GM18517 (cell line): ENCODE measurements around the gene RASSF7.
"Not testable (repeated sequence)": the region's sequence is repeated elsewhere in the genome, so short reads cannot be mapped to it uniquely, and the experiment has no call there.

ENCODE experiments used
- ATAC-seq: cut with Tn5 transposase; IDR thresholded peaks from one replicate; pipeline ENCODE4 v1.9.1; 2021; ENCODE audit warnings: mild to moderate bottlenecking, moderate library complexity; ENCODE audit not compliant: unreplicated experiment

Gene RASSF7, protein sequence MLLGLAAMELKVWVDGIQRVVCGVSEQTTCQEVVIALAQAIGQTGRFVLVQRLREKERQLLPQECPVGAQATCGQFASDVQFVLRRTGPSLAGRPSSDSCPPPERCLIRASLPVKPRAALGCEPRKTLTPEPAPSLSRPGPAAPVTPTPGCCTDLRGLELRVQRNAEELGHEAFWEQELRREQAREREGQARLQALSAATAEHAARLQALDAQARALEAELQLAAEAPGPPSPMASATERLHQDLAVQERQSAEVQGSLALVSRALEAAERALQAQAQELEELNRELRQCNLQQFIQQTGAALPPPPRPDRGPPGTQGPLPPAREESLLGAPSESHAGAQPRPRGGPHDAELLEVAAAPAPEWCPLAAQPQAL

DNA sequence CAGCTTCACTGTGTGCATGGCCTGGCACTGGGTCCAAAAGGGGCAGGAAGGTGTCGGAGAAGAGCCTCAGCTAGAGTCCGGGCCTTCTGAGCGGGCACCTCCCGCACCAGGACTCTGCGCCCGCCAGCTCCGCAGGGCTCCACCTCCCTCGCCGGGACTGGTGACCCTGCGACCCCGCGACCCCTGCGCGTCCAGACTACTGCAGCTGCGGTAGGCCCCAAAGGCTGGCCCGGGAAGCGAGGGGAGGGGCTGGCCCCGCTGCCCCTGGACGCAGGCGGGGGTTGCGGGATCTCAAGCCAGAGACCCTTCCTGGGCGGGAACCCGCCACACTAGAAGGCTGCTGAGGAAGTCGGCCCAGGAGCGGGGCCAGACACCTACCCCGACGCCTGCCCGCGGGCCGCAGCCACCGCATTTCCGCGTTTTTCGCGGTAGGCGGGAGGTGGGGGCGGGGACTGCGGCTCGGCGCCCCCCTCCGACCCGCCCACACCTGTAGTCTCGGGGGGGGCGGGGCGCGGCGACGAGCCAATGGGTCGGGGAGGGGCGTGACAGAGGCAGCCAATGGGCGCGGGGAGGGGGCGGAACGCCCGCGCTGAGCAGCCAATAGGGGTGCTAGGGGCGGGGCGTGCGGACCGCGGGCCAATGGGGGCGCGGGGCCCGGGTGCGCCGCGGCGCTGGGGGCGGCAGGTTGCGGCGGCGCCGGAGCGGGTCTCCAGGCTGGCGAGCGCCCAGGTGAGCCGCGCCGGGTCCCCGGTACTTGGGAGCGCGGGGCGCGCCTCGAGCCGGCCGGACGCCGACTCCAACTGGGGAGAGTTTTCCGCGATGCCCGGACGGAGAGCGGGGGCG lies at the start of gene RASSF7, which contains the start of gene LMNTD2:
Gene RASSF7, plus strand, starts transcription at position 666 of the 843 bp plus-strand sequence. CDS start 799 bp downstream, outside the sequence.
Gene LMNTD2, minus strand, starts transcription at position 434 of the 843 bp plus-strand sequence. Its CDS starts 22 bp downstream, at position 412.
- peak; percentile 58 for ATAC-seq

DNA sequence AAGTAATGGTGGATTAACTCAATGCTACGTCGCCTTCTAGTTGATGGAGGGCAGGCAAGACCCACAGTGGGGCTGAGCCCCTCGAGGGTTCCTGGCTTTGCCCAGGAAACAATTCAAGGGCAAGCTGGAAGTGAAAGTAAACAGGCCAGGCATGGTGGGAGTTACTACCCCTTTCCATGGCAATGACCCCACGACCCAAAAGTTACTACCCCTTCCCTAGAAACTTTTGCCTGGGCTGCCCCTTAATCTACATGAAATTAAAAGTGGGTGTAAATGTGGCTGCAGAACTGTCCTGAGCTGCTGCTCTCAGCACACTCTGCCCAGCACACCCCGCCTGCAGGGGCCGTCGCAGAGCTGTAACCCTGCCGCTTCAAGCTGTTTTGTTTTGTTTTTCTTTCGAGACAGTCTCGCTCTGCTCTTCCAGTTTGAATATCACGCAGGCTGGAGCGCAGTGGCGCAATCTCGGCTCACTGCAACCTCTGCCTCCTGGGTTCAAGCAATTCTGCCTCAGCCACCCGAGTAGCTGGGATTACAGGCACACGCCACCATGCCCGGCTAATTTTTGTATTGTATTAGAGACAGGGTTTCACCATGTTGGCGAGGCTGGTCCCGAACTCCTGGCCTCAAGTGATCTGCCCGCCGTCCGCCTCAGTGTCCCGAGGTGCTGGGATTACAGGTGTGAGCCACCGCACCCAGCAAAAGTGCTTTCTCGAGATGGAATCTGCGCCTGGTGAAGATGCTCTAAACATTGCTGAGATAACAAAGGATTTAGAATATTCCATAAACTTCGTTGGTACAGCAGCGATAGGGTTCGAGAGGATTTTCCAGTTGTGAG lies 47.8 kb upstream of the RASSF7 start:
- ATAC-seq = no peak

DNA sequence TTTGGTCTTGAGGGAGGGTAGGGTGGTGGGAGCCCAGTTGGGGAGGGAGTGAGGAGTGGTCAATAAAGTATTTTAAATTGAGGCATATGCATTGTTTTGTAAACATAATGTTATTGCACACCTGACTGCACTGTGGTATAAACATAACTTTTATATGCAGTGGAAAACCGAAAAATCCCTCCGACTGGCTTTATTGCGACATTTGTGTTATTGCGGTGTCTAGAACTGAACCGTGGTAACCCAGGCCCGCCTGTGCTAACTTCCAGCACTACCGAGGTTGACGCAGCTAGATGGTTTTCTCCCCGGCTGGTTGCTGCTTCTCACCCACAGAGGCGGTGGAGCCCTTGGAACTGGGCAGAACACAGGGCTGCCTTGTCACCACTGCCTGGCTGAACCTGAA lies 46.2 kb upstream of the RASSF7 start:
- no peak for ATAC-seq

DNA sequence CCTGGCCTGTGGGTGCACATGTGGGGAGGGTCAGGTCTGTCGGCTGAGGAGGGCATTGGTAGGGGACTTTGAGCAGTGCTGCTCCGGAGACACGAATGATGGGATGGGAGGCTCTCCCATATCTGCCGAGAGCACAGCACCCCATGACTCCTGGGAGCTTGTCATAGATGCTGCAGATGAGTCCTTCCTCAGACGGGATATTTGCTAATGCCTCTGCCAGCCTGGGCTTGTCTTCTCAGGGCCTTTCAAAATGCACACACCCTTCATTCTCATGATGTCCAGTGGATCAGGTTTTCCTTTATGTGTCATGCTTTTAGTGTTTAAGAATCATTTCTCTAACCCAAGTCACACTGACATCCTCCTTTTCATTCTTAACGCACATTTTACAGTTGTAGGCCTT lies 45.6 kb upstream of the RASSF7 start:
- ATAC-seq = no peak

DNA sequence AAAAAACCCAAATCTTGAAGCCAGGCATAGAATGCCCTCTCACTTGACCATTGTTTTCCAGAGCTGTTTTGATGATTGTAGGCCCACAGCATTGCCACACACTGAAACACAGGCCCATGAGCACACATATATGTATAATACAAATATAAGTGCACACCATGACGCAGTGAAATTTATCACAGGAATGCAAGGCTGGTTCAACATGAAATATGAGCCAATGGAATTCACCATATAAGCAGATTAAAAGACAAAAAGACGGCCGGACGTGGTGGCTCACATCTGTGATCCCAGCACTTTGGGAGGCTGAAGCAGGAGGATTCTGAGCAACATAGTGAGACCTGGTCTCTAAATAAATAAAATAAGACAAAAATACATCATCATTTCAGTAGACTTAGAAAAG lies 44.4 kb upstream of the RASSF7 start:
- ATAC-seq = no peak

DNA sequence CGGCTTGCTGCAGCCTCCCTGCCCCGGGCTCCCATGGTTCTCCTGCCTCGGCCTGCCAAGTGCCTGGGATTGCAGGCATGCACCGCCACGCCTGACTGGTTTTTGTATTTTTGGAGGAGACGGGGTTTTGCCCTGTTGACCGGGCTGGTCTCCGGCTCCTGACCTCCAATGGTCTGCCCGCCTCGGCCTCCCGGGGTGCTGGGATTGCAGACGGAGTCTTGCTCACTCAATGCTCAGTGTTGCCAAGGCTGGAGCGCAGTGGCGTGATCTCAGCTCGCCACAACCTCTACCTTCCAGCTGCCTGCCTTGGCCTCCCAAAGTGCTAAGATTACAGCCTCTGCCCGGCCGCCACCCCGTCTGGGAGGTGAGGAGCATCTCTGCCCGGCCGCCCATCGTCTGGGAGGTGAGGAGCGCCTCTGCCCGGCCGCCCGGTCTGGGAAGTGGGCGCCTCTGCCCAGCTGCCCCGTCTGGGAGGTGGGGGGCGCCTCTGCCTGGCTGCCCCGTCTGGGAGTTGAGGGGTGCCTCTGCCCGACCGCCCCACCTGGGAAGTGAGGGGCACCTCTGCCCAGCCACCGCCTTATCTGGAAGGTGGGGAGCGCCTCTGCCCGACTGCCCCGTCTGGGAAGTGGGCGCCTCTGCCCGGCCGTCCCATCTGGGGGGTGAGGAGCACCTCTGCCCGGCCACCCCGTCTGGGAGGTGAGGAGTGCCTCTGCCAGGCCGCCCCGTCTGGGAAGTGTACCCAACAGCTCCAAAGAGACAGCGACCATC lies 43.7 kb upstream of the RASSF7 start:
- not testable (repeated sequence) for ATAC-seq

DNA sequence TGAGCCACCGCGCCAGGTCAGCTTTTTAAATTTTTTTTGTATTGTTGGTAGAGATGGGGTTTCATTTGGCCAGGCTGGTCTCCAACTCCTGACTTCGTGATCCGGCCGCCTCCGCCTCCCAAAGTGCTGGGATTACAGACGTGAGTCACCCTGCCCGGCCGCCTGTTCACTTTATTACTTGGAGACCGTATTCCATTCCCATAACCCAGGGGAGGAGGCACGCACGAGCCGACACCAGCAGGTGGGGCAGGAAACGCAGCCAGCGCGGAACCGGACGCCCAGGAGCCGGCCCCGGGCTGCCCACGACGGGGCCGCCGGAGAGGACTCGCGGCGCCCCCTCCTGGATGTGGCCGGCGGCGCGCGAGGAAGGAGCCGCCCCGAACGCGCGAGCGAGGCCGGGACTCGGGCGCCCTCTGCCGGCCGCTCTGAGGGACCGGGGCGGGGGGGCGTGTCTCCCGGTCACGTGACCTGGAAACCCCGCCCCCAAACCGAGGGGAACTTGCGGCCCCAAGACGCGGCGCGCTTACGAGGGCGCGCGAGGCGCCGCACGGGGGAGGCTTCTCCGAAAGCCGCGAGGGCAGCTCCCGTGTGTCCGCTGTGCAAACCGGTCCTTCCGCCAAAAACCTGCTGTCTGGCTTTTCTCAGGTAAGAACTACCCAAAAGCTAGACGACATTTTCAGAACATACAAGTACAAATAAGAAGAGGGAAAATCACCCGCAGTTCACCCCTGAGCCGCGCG lies 42.1 kb upstream of the RASSF7 start:
- ATAC-seq = no peak

DNA sequence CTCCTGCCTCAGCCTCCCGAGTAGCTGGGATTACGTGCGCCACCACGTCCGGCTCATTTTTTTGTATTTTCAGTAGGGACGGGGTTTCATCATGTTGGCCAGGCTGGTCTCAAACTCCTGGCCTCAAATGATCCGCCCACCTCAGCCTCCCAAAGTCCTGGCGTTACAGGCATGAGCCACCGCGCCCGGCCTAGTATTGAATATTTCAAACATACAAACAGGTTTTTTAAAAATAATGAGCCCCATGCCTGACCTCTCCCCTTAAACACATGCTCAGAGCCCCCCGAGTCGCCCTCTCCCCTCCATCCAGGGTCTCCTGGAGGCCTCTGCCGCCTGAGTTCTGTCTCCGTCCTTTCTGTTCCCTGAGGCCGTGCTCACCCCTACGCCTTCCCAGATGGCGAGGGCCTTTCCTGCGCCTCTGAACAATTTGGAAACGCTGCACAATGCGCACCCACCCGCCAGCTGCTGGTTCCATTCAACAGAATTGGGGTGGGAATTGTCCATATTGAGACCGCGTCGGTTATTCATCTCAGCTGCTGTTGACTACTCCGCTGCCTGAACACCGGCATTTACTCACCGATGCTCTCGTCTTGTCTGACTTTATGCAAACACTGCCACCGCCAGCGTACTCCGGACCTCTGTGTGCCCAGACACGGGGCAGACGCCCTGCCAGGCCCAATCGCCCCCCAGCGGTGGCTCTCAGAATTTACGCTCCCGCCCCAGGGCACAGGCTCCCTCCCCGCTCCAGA lies 40.2 kb upstream of the RASSF7 start:
- ATAC-seq = no peak

DNA sequence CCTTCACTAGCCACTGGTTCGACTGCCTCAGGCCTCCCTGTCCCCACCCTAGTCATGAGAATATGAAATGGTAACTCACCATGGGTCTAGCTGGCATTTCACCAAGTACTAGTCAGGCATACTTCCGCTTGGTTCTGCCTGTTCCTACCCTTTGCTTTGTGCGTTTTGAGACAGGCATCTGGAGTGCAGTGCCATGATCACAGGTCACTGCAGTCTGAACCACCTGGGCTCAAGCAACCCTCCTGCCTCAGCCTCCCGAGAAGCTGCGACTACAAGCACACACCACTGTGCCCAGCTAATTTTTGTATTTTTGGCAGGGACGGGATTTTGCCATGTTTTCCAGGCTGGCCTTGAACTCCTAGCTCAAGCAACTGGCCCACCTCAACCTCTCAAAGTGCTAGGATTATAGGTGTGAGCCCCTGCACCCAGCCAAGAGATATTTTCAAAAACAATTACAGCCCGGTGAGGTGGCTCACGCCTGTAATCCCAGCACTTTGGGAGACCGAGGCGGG lies 39.5 kb upstream of the RASSF7 start:
- no peak for ATAC-seq

DNA sequence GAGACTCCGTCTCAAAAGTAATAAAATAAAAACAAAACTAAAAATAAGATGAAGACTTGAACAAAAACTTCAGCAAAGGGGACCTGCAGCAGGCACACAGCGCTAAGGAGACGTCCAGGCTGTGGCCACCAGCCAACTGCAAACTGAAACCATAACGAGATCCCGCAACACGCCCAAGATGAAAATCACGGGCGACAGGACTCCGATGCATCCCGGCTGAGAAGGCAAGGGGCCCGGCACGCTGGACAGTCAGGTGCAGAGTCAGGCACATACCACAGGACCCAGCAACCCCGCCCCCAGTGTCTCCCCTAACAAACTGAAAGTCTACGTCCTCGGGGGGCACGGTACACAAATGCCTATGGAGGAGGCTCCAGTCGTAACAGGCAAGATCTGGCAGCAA lies 34.6 kb upstream of the RASSF7 start:
- ATAC-seq = no peak

DNA sequence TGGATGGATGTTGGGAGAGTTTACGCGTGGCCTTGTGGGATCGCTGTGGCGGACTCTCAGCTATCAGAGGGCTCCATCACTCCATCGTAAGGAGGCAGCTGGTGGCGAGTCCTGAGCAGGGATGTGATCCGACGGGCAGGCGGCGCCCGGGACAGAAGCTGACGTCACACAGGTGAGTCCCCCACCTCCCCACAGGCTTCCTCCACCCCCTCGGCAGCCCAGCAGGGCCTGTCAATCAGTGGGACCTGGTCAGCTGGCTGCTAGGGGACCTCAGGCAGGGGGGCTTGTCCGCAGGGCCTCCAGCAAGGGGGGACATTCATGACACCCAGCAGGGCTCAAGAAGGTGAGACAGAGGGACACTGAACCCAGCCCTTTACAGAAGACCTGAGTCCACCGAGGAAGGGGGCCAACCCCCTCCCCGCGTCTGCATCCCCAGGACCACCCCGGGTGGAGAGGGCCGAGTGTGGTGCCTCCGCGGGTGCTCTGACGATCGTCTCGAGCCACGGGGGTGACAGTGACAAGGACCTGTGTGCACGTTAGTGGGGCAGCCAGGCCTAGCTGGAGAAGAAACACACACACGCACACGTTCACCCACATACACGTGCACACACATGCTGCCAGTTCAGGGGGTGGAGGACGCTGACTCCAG lies 32.5 kb upstream of the RASSF7 start:
- ATAC-seq = no peak

DNA sequence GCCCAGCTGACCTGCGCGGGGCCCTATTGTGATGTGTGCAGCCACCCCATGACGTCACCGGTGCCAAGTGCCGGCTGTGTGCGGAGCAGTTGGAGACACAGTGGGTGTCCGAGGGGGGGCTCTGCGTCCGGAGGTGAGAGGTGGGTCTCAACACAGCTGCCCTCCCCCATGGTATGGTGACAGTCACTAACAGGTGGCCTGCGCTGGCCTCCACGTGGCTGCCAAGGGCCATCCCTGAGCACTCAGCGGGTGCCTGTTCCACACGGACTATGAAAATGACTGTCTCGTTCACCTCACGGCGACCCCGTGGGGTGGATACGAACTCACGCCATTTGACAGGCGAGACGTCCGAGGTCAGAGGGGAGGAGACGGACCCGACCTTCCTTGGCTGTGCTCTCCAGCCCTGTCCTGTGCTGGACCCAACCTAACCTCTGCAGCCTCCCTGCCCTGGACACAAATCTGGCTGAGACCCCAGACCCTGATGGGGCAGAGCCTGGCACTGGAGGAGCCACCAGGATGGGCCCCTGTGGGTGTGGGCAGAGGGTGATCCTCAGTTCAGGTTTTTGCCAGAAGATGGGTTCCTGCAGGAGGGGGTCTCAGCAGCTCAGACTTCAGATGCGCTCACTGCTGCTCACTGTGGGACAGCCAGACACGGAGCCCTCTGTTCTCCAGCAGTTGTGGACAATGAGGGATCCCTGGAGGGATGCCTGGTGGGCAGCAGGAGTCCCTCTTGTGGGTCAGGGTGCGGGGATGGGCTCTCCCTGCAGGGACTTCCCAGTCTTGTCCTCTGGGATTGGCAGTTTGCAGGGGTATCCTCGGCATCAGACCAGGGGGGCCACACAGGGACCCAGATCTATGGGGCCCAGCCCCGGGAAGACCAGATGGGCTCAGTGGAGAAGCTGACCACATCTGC lies 31.7 kb upstream of the RASSF7 start:
- ATAC-seq = no peak

DNA sequence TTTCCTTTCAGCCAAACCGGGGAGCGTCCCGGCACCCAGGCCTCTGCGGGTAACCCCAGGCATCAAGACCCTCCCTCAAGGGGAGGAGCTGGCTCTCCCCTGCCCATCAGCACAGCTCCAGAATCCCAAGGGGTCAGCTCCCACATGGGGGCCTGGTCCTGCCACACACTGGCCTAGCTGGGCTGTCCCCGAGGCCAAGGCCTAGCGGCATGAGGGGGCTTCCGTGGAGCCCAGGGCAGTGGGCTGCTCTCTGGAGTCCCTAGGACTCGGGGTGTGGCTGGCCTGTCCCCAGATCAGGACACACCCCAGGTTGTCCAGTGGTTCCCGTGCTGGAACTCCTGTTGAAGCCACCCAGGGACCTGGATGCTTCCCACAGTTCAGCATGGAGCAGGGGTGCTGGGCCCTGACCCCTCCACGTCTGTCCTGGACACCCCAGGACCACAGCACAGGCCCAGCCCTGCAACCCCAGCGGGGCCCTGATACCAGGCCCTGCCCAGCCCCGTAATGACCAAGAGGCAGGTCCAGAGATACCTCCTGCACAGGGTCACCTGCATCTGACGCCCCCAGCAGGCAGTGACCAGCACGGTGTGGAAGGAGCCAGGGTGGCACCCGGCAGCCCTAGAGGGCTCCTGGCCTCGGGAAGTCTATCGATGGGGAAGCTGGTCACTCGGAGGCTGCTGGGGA lies 30.9 kb upstream of the RASSF7 start:
- no peak for ATAC-seq

DNA sequence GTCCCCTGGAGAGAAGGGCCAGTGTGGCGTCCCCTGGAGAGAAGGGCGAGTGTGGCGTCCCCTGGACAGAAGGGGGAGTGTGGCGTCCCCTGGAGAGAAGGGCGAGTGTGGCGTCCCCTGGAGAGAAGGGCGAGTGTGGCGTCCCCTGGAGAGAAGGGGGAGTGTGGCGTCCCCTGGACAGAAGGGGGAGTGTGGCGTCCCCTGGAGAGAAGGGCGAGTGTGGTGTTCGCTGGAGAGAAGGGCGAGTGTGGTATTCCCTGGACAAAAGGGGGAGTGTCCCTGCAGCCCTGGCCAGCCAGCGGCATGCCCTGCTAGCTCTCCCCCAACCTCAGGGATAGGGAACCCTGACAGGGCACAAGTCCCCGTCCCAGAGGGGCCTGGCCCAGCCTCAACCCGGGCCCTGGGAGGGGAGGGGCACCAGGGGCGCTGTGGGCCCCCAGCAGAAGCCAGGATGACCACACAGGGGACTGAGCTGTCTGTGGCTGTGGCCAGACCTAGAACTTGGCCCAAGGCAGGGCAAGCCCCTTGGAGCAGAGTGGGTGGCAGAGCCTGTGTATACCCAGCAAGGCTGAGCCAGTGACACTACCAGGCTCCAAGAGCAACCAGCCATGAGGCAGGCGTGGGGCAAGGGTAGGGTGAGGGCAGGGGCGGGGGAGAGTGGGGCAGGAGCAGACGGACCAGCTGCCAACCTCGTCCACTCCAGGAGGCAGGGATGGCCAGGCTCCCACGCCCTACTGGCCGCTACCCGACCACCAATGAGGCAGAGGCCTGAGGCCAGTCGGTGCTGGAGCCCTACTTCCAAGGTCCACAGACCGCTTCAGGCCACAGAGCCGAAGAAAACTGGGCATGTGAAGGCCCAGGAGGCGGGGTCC lies 29.6 kb upstream of the RASSF7 start:
- no peak for ATAC-seq

DNA sequence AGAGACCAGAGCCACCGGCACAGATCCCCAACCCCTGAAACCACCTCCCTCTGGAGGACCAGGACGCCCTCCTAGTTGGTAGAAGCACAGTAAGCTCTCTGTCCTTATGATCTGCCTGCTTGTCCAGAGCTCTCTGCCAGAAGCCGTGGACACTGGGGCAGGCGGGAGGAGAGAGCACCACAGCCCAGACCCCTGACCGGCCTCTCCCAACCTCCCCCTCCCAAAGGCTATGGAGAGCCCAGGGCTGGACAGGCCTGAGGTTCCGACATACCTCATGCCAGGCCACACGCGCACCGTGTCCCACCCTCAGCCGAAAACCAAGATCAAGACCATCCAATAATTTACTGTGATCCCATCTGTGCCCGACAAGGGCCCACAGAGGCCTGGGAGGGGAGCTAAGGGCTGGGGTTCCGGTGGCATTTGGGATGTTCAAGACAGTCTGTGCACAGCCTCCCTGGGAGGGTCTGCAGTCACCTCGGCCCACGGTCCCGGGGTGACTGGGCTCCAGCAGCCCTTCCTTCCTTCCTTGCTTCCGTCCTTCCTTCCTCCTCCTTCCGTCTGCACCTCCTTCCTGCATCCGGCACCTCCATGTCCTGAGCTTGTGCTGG lies 28.7 kb upstream of the RASSF7 start:
- no peak for ATAC-seq
